Neural crest cell (in vitro differentiated cells): ENCODE results near the gene PPP1R16B. TPM values are rescaled to one million over a fixed set of nuclear protein-coding genes. Genes with fewer than 3 reads are reported as not detected.
"Not testable (repeated sequence)": the region's sequence is repeated elsewhere in the genome, so short reads cannot be mapped to it uniquely, and the experiment has no call there.

Source experiments
- DNase-seq: peaks from one replicate; pipeline ENCODE4 v3.0.0; 2021; ENCODE audit warnings: low read depth, mixed read lengths, low spot score
- H3K27ac Mint-ChIP-seq: one replicate; pipeline ENCODE4 v1.8.0; 2021; ENCODE audit warnings: mild to moderate bottlenecking, mixed read lengths; ENCODE audit not compliant: unreplicated experiment
- H3K27me3 Mint-ChIP-seq: 2 replicates; pipeline ENCODE4 v1.8.0; 2021; ENCODE audit warnings: low read depth, mild to moderate bottlenecking, mixed read lengths
- H3K36me3 Mint-ChIP-seq: 2 replicates; pipeline ENCODE4 v1.8.0; 2021; ENCODE audit warnings: low read depth, mild to moderate bottlenecking, mixed read lengths
- H3K4me1 Mint-ChIP-seq: 2 replicates; pipeline ENCODE4 v1.8.0; 2021; ENCODE audit warnings: mixed read lengths
- H3K4me3 Mint-ChIP-seq: one replicate; pipeline ENCODE4 v1.8.0; 2021; ENCODE audit warnings: mild to moderate bottlenecking, mixed read lengths
- H3K9me3 Mint-ChIP-seq: 2 replicates; pipeline ENCODE4 v1.8.0; 2021; ENCODE audit warnings: mixed read lengths
- total RNA-seq: library from RNA; stranded (reverse); gene quantifications from 2 replicates; pipeline ENCODE4 v1.2.1, GENCODE V29; 2021
- TF ChIP-seq, protein P1 (sequence below): fragments of 200-600 bp; sonication (generic); conservative IDR thresholded peaks from 2 replicates; pipeline ENCODE4 v1.5.0; 2021; ENCODE audit warnings: antibody characterized with exemption, mild to moderate bottlenecking

The PPP1R16B gene
- total RNA-seq, 1 donor from 2014 or later = 0.30 TPM

DNA sequence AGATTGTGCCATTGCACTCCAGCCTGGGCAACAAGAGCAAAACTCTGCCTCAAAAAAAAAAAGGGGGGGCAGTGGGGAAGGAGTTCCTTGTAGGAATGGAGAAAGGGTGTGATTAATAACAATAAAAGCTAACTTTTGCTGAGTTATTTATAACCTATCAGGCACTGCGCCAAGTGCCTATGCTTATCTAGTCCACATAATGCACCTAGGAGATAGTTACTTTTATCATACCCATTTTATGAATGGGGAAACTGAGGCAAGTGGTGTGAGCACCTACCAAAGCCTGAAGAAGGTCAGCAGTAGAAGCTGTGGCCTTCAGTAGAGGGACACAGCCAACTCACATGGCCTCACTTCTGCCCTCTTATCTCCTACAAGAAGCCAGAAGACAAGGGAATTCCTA, 13.6 kb upstream of the PPP1R16B start:
- Mint-ChIP-seq H3K36me3 (no peaks in the 10 kb centered on the region), H3K27me3 (peaks cover 7% of the 10 kb centered on the region), H3K4me3 (no peak overlapping the region), H3K27ac (no peak overlapping the region), H3K4me1 (no peaks in the 10 kb centered on the region), H3K9me3 (no peaks in the 10 kb centered on the region)
- no peak for DNase-seq
- TF ChIP-seq, protein P1, sequence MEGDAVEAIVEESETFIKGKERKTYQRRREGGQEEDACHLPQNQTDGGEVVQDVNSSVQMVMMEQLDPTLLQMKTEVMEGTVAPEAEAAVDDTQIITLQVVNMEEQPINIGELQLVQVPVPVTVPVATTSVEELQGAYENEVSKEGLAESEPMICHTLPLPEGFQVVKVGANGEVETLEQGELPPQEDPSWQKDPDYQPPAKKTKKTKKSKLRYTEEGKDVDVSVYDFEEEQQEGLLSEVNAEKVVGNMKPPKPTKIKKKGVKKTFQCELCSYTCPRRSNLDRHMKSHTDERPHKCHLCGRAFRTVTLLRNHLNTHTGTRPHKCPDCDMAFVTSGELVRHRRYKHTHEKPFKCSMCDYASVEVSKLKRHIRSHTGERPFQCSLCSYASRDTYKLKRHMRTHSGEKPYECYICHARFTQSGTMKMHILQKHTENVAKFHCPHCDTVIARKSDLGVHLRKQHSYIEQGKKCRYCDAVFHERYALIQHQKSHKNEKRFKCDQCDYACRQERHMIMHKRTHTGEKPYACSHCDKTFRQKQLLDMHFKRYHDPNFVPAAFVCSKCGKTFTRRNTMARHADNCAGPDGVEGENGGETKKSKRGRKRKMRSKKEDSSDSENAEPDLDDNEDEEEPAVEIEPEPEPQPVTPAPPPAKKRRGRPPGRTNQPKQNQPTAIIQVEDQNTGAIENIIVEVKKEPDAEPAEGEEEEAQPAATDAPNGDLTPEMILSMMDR = no peak

DNA sequence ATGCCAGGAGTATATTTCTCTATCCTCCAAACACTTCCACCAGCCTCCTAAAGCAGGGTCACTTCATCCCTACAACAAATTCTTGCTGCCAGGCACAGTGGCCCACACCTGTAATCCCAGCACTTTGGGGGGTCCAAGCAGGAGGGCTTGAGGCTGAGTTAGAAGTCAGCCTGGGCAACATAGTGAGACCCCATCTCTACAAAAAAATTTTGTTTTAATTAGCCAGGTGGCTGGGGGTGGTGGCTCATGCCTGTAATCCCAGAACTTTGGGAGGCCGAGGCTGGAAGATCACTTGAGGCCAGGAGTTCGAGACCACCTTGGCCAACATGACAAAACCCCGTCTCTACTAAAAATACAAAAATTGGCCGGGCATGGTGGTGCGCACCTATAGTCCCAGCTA, 11.4 kb upstream of the PPP1R16B start:
- H3K4me3 Mint-ChIP-seq, H3K27ac Mint-ChIP-seq, H3K27me3 Mint-ChIP-seq, H3K9me3 Mint-ChIP-seq, H3K36me3 Mint-ChIP-seq, DNase-seq, H3K4me1 Mint-ChIP-seq: not testable (repeated sequence)

GRCh38 chr20:38798266-38798665, 7.2 kb upstream of the PPP1R16B start:
- H3K4me1 Mint-ChIP-seq = no peaks in the 10 kb centered on the region
- DNase-seq = no peak
- no peaks in the 10 kb centered on the region for H3K9me3 Mint-ChIP-seq
- no peak overlapping the region for H3K4me3 Mint-ChIP-seq
- H3K27me3 Mint-ChIP-seq = peaks cover 5% of the 10 kb centered on the region
- no peaks in the 10 kb centered on the region for H3K36me3 Mint-ChIP-seq
- TF ChIP-seq, protein P1 = no peak
- H3K27ac Mint-ChIP-seq = no peak overlapping the region

GRCh38 chr20:38799203-38799602, 6.3 kb upstream of the PPP1R16B start:
- no peak overlapping the region for H3K4me3 Mint-ChIP-seq
- H3K9me3 Mint-ChIP-seq = no peaks in the 10 kb centered on the region
- peaks cover 5% of the 10 kb centered on the region for H3K27me3 Mint-ChIP-seq
- peaks cover 7% of the 10 kb centered on the region for H3K4me1 Mint-ChIP-seq
- TF ChIP-seq, protein P1 = no peak
- no peaks in the 10 kb centered on the region for H3K36me3 Mint-ChIP-seq
- no peak for DNase-seq
- no peak overlapping the region for H3K27ac Mint-ChIP-seq

GRCh38 chr20:38800882-38801281, 4.6 kb upstream of the PPP1R16B start:
- no peaks in the 10 kb centered on the region for H3K9me3 Mint-ChIP-seq
- DNase-seq = no peak
- H3K4me1 Mint-ChIP-seq = peaks cover 18% of the 10 kb centered on the region
- peaks cover 9% of the 10 kb centered on the region for H3K27me3 Mint-ChIP-seq
- H3K27ac Mint-ChIP-seq = no peak overlapping the region
- H3K36me3 Mint-ChIP-seq = no peaks in the 10 kb centered on the region
- H3K4me3 Mint-ChIP-seq = no peak overlapping the region
- TF ChIP-seq, protein P1 = no peak

- no peaks in the 10 kb centered on the region for H3K9me3 Mint-ChIP-seq
- peaks cover 37% of the 10 kb centered on the region for H3K27me3 Mint-ChIP-seq
- peak overlapping the region; percentile 2 for H3K27ac Mint-ChIP-seq
- H3K4me3 Mint-ChIP-seq = peak overlapping the region; percentile 87
- H3K4me1 Mint-ChIP-seq = peaks cover 24% of the 10 kb centered on the region
- TF ChIP-seq, protein P1 = no peak
- no peaks in the 10 kb centered on the region for H3K36me3 Mint-ChIP-seq
- no peak for DNase-seq
Measured at GRCh38 chr20:38804221-38804620, 1.3 kb upstream of the PPP1R16B start.
